Body of pancreas (tissue), 4 donors: ENCODE measurements around the gene MND1. TPM values are rescaled to one million over a fixed set of nuclear protein-coding genes. Genes with fewer than 3 reads are reported as not detected.

Source experiments
- ATAC-seq: fragments of 150-250 bp; one replicate; pipeline ENCODE4 v1.9.1; 2016
- DNase-seq, 4 donors: peaks; one replicate each; pipeline ENCODE4 v3.0.0-alpha.2; 2019
- H3K27ac ChIP-seq, 4 donors: fragments of 200-600 bp; sonication (generic); 1 replicate in 3 of 4; 2 replicates in 1 of 4; pipeline versions ENCODE4 v1.5.1 to v1.6.1; 2016 to 2019; ENCODE audit warnings: mild to moderate bottlenecking in 1 of 4, mixed read lengths in 1 of 4, moderate library complexity in 1 of 4
- H3K27me3 ChIP-seq, 2 donors: fragments of 200-600 bp; sonication (generic); one replicate each; pipeline ENCODE4 v1.6.0; 2016; ENCODE audit warnings: mild to moderate bottlenecking in 1 of 2
- H3K36me3 ChIP-seq, 2 donors: fragments of 200-600 bp; sonication (generic); replicated peaks in 1 of 2; 2 replicates each; pipeline ENCODE4 v1.5.1; 2016; ENCODE audit warnings: low read depth in 2 of 2; ENCODE audit not compliant: insufficient read depth in 1 of 2
- H3K4me1 ChIP-seq: fragments of 200-600 bp; sonication (generic); one replicate; pipeline ENCODE4 v1.6.0; 2016
- H3K4me3 ChIP-seq, 2 donors: fragments of 200-600 bp; sonication (generic); 1 replicate in 1 of 2; 2 replicates in 1 of 2; pipeline ENCODE4 v1.5.1; 2016 to 2019
- H3K9me3 ChIP-seq, 3 donors: fragments of 200-600 bp; sonication (generic); 1 replicate in 2 of 3; 2 replicates in 1 of 3; pipeline ENCODE4 v1.5.1; 2016
- CTCF ChIP-seq, 7 experiments: fragments of 450-650 bp in 4 of 7; fragments of 200-600 bp in 3 of 7; sonication (generic) in 3 of 7; IDR thresholded peaks; one replicate each; pipeline ENCODE4 v1.5.1; 2016 to 2019; ENCODE audit warnings: antibody characterized with exemption in 7 of 7
- POLR2A ChIP-seq, 3 donors: fragments of 450-650 bp; IDR thresholded peaks; one replicate each; pipeline ENCODE4 v1.6.1; 2016; ENCODE audit warnings: antibody characterized with exemption in 3 of 3, mild to moderate bottlenecking in 2 of 3
- WGBS, 2 donors: methylation state at CpG; one replicate each; pipeline ENCODE4 v1.1.5; 2017; 5-methylcytosine and 5-hydroxymethylcytosine counted together
- intact Hi-C: fragments of 100-400 bp; cut with DNase I; formaldehyde crosslinking; loops from one replicate; pipeline ENCODE4 v1.15.1; 2023
- total RNA-seq, 2 donors: library from RNA; depleted of rRNA; stranded (reverse); fragments of >200 nt; gene quantifications; one replicate each; pipeline ENCODE4 v1.1.0, GENCODE V29; 2016

Gene MND1
- total RNA-seq, 2 donors from 2014 or later, result 1.0 TPM; not detected in 1

DNA sequence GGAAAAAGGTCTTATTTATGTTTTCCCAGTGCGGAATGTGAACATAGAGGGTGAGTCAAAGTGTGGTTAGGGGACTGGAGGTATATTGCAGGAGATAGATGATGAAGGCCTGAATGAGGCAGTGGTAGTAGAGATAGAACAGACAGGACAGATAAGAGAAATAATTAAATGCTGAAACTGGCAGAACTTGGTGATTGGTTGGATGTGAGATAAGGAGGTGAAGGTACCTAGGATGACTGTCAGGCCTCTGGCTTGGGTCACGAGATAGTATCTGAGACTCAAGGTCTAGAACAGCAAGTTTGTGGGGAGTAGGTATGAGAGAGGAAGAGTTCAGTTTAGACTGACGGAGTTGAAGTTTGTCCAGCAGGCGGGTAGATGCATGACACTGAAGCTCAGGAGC lies 3.5 kb downstream of the MND1 start:
- H3K36me3 ChIP-seq, result no peaks in the 10 kb centered on the region
- no peak for ATAC-seq
- no peaks in the 10 kb centered on the region for H3K9me3 ChIP-seq
- H3K4me1 ChIP-seq, result peaks cover 14% of the 10 kb centered on the region
- no peak for DNase-seq
- H3K4me3 ChIP-seq, result no peak overlapping the region
- TF ChIP-seq POLR2A (IDR thresholded peaks at IDR 0.05) (no peak), CTCF (IDR thresholded peaks at IDR 0.05) (no peak)
- no peak overlapping the region for H3K27ac ChIP-seq
- WGBS, 2 donors, result 60 to 90% methylated on average over 4 of the region's 4 CpGs
- intact Hi-C loops, result loop anchor here (10.0 kb wide), 1 partner anchor 227 kb away; no protein-coding TSS in a partner anchor
- peaks cover 0 to 3% of the 10 kb centered on the region in 2 donors for H3K27me3 ChIP-seq

- Histone ChIP-seq H3K27me3 (peaks cover 0 to 3% of the 10 kb centered on the region in 2 donors), H3K4me3 (no peak overlapping the region), H3K36me3 (no peaks in the 10 kb centered on the region), H3K9me3 (no peaks in the 10 kb centered on the region), H3K4me1 (peaks cover 10% of the 10 kb centered on the region), H3K27ac (no peak overlapping the region)
- ATAC-seq (no peak), DNase-seq (no peak)
- no peak for TF ChIP-seq CTCF (IDR thresholded peaks at IDR 0.05)
- TF ChIP-seq POLR2A (IDR thresholded peaks at IDR 0.05), result no peak
- intact Hi-C loops, result loop anchor here (10.0 kb wide), 1 partner anchor 225 kb away; no protein-coding TSS in a partner anchor
- 89 to 94% methylated on average over 1 of the region's 1 CpG for WGBS, 2 donors
These were observed 4.8 kb downstream of the MND1 start for GRCh38 chr4:153349206-153349805.

- TF ChIP-seq POLR2A (IDR thresholded peaks at IDR 0.05), result no peak
- TF ChIP-seq CTCF (IDR thresholded peaks at IDR 0.05), result no peak
- ATAC-seq, result no peak
- H3K9me3 ChIP-seq, result no peaks in the 10 kb centered on the region
- no peaks in the 10 kb centered on the region for H3K4me1 ChIP-seq
- 76 to 81% methylated on average over 3 of the region's 3 CpGs for WGBS, 2 donors
- no peak for DNase-seq
- no peaks in the 10 kb centered on the region for H3K27me3 ChIP-seq
- no peak overlapping the region for H3K4me3 ChIP-seq
- H3K36me3 ChIP-seq, result no peaks in the 10 kb centered on the region
- intact Hi-C loops, result no loop called here
- H3K27ac ChIP-seq, result no peak overlapping the region
These were observed 17.7 kb downstream of the MND1 start for GRCh38 chr4:153362184-153362583.

DNA sequence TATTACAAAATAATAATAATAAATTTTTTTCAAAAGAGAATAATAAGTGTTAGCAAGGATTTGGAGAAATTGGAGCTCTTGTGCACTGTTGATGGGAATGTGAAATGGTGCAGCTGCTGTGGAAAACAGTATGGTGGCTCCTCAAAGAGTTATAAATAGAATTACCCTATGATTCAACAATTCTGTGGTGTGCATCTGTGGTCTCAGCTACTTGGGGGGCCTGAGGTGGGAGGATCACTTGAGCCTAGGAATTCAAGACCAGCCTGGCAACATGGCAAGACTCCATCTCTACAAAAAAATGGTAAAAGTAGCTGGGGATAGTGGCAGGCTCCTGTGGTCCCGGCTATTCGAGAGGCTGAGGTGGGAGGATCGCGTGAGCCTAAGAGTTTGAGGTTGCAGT lies 19.6 kb downstream of the MND1 start:
- TF ChIP-seq CTCF (IDR thresholded peaks at IDR 0.05) (no peak), POLR2A (IDR thresholded peaks at IDR 0.05) (no peak)
- Histone ChIP-seq H3K9me3 (no peaks in the 10 kb centered on the region), H3K4me1 (no peaks in the 10 kb centered on the region), H3K36me3 (no peaks in the 10 kb centered on the region), H3K27me3 (no peaks in the 10 kb centered on the region), H3K4me3 (no peak overlapping the region), H3K27ac (no peak overlapping the region)
- intact Hi-C loops, result no loop called here
- DNase-seq, result no peak
- no peak for ATAC-seq
- 100% methylated on average over 4 of the region's 4 CpGs for WGBS, 2 donors

GRCh38 chr4:153365003-153365402 lies 20.5 kb downstream of the MND1 start:
- Histone ChIP-seq H3K4me3 (no peak overlapping the region), H3K36me3 (no peaks in the 10 kb centered on the region), H3K9me3 (no peaks in the 10 kb centered on the region), H3K4me1 (no peaks in the 10 kb centered on the region), H3K27me3 (no peaks in the 10 kb centered on the region), H3K27ac (no peak overlapping the region)
- ATAC-seq (no peak), DNase-seq (no peak)
- intact Hi-C loops, result no loop called here
- WGBS, 2 donors, result 88 to 100% methylated on average over 2 of the region's 2 CpGs
- TF ChIP-seq CTCF (IDR thresholded peaks at IDR 0.05) (no peak), POLR2A (IDR thresholded peaks at IDR 0.05) (no peak)
